MCF 10A (cell line): ENCODE data around the gene MAPT. TPM values are rescaled to one million over a fixed set of nuclear protein-coding genes. Genes with fewer than 3 reads are reported as not detected.
"Not testable (repeated sequence)": the region's sequence is repeated elsewhere in the genome, so short reads cannot be mapped to it uniquely, and the experiment has no call there.

Experiments used
- BruUV-seq: library from RNA; stranded (reverse); fragments of 400-500 nt; replicated peaks from 2 replicates; lab custom pipeline; 2021; lab: Mats Ljungman, UMichigan
- CTCF ChIA-PET: fragments of 300-600 bp; sonication (Branson Sonifier 250); formaldehyde crosslinking; extraction: SDS; loops from one replicate; lab custom pipeline; 2021; ENCODE audit warnings: antibody characterized with exemption, inconsistent platforms; lab: Yijun Ruan, JAX
- POLR2A ChIA-PET: fragments of 300-600, 350-650 bp; sonication (Branson Sonifier 250); formaldehyde crosslinking; extraction: SDS; loops from one replicate; lab custom pipeline; 2020; ENCODE audit warnings: antibody characterized with exemption, inconsistent platforms; lab: Yijun Ruan, JAX
- DNase-seq: peaks from one replicate; pipeline ENCODE4 v3.0.0-alpha.2; 2018; ENCODE audit not compliant: unreplicated experiment
- H3K27ac Mint-ChIP-seq: one replicate; pipeline ENCODE4 v1.8.0; 2022; ENCODE audit warnings: mild to moderate bottlenecking, low read depth, mixed read lengths; ENCODE audit not compliant: unreplicated experiment
- H3K27me3 Mint-ChIP-seq: one replicate; pipeline ENCODE4 v1.8.0; 2022; ENCODE audit warnings: mixed read lengths; ENCODE audit not compliant: insufficient read depth, unreplicated experiment
- H3K36me3 Mint-ChIP-seq: one replicate; pipeline ENCODE4 v1.8.0; 2022; ENCODE audit warnings: mild to moderate bottlenecking, moderate library complexity, mixed read lengths; ENCODE audit not compliant: insufficient read depth, unreplicated experiment
- H3K4me1 Mint-ChIP-seq: one replicate; pipeline ENCODE4 v1.8.0; 2022; ENCODE audit warnings: mixed read lengths; ENCODE audit not compliant: insufficient read depth, unreplicated experiment
- H3K4me3 Mint-ChIP-seq: one replicate; pipeline ENCODE4 v1.8.0; 2022; ENCODE audit warnings: mild to moderate bottlenecking, moderate library complexity, mixed read lengths; ENCODE audit not compliant: unreplicated experiment
- H3K9me3 Mint-ChIP-seq: one replicate; pipeline ENCODE4 v1.8.0; 2022; ENCODE audit warnings: mixed read lengths; ENCODE audit not compliant: unreplicated experiment
- intact Hi-C: fragments of 100-400 bp; cut with micrococcal nuclease; formaldehyde crosslinking; loops from 2 replicates; pipeline ENCODE4 v1.14.1; 2022
- total RNA-seq: library from RNA; stranded (reverse); gene quantifications from 2 replicates; pipeline ENCODE4 v1.2.3, GENCODE V29; 2022
- TF ChIP-seq, protein P1 (sequence below): fragments of 200-600 bp; IDR thresholded peaks from one replicate; pipeline ENCODE4 v1.8.0; 2022; ENCODE audit warnings: antibody characterized with exemption, mild to moderate bottlenecking; ENCODE audit not compliant: unreplicated experiment

Gene MAPT
- total RNA-seq, 1 experiment from 2014 or later = 0.42 TPM

DNA sequence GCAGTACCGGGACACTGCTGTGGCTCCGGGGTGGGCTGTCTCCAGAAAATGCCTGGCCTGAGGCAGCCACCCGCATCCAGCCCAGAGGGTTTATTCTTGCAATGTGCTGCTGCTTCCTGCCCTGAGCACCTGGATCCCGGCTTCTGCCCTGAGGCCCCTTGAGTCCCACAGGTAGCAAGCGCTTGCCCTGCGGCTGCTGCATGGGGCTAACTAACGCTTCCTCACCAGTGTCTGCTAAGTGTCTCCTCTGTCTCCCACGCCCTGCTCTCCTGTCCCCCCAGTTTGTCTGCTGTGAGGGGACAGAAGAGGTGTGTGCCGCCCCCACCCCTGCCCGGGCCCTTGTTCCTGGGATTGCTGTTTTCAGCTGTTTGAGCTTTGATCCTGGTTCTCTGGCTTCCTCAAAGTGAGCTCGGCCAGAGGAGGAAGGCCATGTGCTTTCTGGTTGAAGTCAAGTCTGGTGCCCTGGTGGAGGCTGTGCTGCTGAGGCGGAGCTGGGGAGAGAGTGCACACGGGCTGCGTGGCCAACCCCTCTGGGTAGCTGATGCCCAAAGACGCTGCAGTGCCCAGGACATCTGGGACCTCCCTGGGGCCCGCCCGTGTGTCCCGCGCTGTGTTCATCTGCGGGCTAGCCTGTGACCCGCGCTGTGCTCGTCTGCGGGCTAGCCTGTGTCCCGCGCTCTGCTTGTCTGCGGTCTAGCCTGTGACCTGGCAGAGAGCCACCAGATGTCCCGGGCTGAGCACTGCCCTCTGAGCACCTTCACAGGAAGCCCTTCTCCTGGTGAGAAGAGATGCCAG lies 117.6 kb downstream of the MAPT start:
- Mint-ChIP-seq H3K9me3 (no peaks in the 10 kb centered on the region), H3K27me3 (no peaks in the 10 kb centered on the region), H3K4me3 (no peak overlapping the region), H3K4me1 (peaks cover 8% of the 10 kb centered on the region), H3K36me3 (no peaks in the 10 kb centered on the region), H3K27ac (no peak overlapping the region)
- TF ChIP-seq, protein P1, sequence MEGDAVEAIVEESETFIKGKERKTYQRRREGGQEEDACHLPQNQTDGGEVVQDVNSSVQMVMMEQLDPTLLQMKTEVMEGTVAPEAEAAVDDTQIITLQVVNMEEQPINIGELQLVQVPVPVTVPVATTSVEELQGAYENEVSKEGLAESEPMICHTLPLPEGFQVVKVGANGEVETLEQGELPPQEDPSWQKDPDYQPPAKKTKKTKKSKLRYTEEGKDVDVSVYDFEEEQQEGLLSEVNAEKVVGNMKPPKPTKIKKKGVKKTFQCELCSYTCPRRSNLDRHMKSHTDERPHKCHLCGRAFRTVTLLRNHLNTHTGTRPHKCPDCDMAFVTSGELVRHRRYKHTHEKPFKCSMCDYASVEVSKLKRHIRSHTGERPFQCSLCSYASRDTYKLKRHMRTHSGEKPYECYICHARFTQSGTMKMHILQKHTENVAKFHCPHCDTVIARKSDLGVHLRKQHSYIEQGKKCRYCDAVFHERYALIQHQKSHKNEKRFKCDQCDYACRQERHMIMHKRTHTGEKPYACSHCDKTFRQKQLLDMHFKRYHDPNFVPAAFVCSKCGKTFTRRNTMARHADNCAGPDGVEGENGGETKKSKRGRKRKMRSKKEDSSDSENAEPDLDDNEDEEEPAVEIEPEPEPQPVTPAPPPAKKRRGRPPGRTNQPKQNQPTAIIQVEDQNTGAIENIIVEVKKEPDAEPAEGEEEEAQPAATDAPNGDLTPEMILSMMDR = no peak
- POLR2A ChIA-PET = no interaction called here
- no peak for DNase-seq
- CTCF ChIA-PET = interaction anchor here (0.6 to 2.9 kb wide), 4 partner anchors 9 to 201 kb away, joined by 3 to 14 read pairs (median 4); no protein-coding TSS in a partner anchor
- intact Hi-C loops = no loop called here
- BruUV-seq = no TSS peak

DNA sequence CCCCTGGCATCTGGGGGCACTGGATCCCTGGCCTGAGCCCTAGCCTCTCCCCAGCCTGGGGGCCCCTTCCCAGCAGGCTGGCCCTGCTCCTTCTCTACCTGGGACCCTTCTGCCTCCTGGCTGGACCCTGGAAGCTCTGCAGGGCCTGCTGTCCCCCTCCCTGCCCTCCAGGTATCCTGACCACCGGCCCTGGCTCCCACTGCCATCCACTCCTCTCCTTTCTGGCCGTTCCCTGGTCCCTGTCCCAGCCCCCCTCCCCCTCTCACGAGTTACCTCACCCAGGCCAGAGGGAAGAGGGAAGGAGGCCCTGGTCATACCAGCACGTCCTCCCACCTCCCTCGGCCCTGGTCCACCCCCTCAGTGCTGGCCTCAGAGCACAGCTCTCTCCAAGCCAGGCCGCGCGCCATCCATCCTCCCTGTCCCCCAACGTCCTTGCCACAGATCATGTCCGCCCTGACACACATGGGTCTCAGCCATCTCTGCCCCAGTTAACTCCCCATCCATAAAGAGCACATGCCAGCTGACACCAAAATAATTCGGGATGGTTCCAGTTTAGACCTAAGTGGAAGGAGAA lies 118.2 kb downstream of the MAPT start:
- no peak for DNase-seq
- no peaks in the 10 kb centered on the region for H3K27me3 Mint-ChIP-seq
- intact Hi-C loops = no loop called here
- TF ChIP-seq, protein P1 = no peak
- no peaks in the 10 kb centered on the region for H3K9me3 Mint-ChIP-seq
- H3K27ac Mint-ChIP-seq = no peak overlapping the region
- POLR2A ChIA-PET = no interaction called here
- CTCF ChIA-PET = interaction anchor here (0.6 to 2.9 kb wide), 6 partner anchors 10 to 201 kb away, joined by 3 to 14 read pairs (median 4); no protein-coding TSS in a partner anchor
- no peak overlapping the region for H3K4me3 Mint-ChIP-seq
- BruUV-seq = no TSS peak
- peaks cover 8% of the 10 kb centered on the region for H3K4me1 Mint-ChIP-seq
- H3K36me3 Mint-ChIP-seq = no peaks in the 10 kb centered on the region

- BruUV-seq = no TSS peak
- Mint-ChIP-seq H3K27ac (no peak overlapping the region), H3K36me3 (no peaks in the 10 kb centered on the region), H3K9me3 (no peaks in the 10 kb centered on the region), H3K4me3 (no peak overlapping the region), H3K27me3 (no peaks in the 10 kb centered on the region), H3K4me1 (peaks cover 8% of the 10 kb centered on the region)
- CTCF ChIA-PET = interaction anchor here (0.8 to 2.9 kb wide), 3 partner anchors 10 to 199 kb away, joined by 4 to 14 read pairs (median 6); no protein-coding TSS in a partner anchor
- POLR2A ChIA-PET = no interaction called here
- DNase-seq = no peak
- intact Hi-C loops = no loop called here
- TF ChIP-seq, protein P1 = no peak
Measured at GRCh38 chr17:46013127-46013501, 118.8 kb downstream of the MAPT start.

DNA sequence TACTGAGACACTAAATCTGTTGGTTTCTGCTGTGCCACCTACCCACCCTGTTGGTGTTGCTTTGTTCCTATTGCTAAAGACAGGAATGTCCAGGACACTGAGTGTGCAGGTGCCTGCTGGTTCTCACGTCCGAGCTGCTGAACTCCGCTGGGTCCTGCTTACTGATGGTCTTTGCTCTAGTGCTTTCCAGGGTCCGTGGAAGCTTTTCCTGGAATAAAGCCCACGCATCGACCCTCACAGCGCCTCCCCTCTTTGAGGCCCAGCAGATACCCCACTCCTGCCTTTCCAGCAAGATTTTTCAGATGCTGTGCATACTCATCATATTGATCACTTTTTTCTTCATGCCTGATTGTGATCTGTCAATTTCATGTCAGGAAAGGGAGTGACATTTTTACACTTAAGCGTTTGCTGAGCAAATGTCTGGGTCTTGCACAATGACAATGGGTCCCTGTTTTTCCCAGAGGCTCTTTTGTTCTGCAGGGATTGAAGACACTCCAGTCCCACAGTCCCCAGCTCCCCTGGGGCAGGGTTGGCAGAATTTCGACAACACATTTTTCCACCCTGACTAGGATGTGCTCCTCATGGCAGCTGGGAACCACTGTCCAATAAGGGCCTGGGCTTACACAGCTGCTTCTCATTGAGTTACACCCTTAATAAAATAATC lies 119.3 kb downstream of the MAPT start:
- intact Hi-C loops = no loop called here
- POLR2A ChIA-PET = no interaction called here
- H3K27me3 Mint-ChIP-seq = no peaks in the 10 kb centered on the region
- H3K4me3 Mint-ChIP-seq = no peak overlapping the region
- peak; percentile 33 for DNase-seq
- CTCF ChIA-PET = interaction anchor here (0.8 to 2.9 kb wide), 3 partner anchors 11 to 199 kb away, joined by 4 to 14 read pairs (median 6); no protein-coding TSS in a partner anchor
- H3K4me1 Mint-ChIP-seq = peaks cover 8% of the 10 kb centered on the region
- no TSS peak for BruUV-seq
- H3K9me3 Mint-ChIP-seq = no peaks in the 10 kb centered on the region
- H3K27ac Mint-ChIP-seq = no peak overlapping the region
- H3K36me3 Mint-ChIP-seq = no peaks in the 10 kb centered on the region
- TF ChIP-seq, protein P1 = no peak

DNA sequence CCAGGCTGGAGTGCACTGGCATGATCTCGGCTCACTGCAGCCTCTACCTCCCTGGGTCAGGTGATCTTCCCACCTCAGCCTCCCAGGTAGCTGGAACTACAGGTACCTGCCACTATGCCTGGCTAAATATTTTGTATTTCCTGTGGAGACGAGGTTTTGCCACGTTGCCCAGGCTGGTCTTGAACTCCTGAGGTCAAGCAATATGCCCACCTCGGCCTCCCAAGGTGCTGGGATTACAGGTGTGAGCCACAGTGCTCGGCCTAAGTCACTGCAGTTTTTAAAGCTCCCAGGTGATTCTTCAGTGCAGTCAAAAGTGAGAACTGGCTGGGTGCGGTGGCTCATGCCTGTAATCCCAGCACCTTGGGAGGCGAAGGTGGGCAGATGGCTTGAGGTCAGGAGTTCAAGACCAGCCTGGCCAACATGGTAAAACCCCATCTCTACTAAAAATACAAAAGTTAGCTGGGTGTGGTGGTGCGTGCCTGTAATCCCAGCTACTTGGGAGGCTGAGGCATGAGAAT lies 125.1 kb downstream of the MAPT start:
- H3K27ac Mint-ChIP-seq, intact Hi-C loops, H3K27me3 Mint-ChIP-seq, BruUV-seq, H3K4me1 Mint-ChIP-seq, DNase-seq, H3K4me3 Mint-ChIP-seq, H3K9me3 Mint-ChIP-seq: not testable (repeated sequence)
- POLR2A ChIA-PET = interaction anchor here (0.6 to 1.4 kb wide), 2 partner anchors 15 to 600 kb away, joined by 3 read pairs; no protein-coding TSS in a partner anchor
- CTCF ChIA-PET = interaction anchor here (1.1 to 2.7 kb wide), 2 partner anchors 17 to 174 kb away, joined by 3 to 13 read pairs; no protein-coding TSS in a partner anchor
- H3K36me3 Mint-ChIP-seq = peaks cover 12% of the 10 kb centered on the region
